Type B pancreatic cell (in vitro differentiated cells): ENCODE results near the gene CCDC80. TPM values are rescaled to one million over a fixed set of nuclear protein-coding genes. Genes with fewer than 3 reads are reported as not detected.

Experiments used
- DNase-seq: peaks from one replicate; pipeline ENCODE4 v3.0.0; 2021; ENCODE audit warnings: mixed read lengths; ENCODE audit not compliant: unreplicated experiment; ENCODE audit errors: extremely low spot score
- H3K27ac Mint-ChIP-seq: 2 replicates; pipeline ENCODE4 v1.8.0; 2021; ENCODE audit warnings: mild to moderate bottlenecking, mixed read lengths
- H3K27me3 Mint-ChIP-seq: 2 replicates; pipeline ENCODE4 v1.8.0; 2021; ENCODE audit warnings: mixed read lengths
- H3K36me3 Mint-ChIP-seq: 2 replicates; pipeline ENCODE4 v1.8.0; 2021; ENCODE audit warnings: mixed read lengths
- H3K4me1 Mint-ChIP-seq: one replicate; pipeline ENCODE4 v1.8.0; 2021; ENCODE audit warnings: mixed read lengths; ENCODE audit not compliant: unreplicated experiment
- H3K4me3 Mint-ChIP-seq: 2 replicates; pipeline ENCODE4 v1.8.0; 2021; ENCODE audit warnings: mild to moderate bottlenecking, mixed read lengths
- H3K9me3 Mint-ChIP-seq: 2 replicates; pipeline ENCODE4 v1.8.0; 2021; ENCODE audit warnings: mixed read lengths
- total RNA-seq: library from RNA; stranded (reverse); gene quantifications from 2 replicates; pipeline ENCODE4 v1.2.1, GENCODE V29; 2021; ENCODE audit warnings: low replicate concordance
- TF ChIP-seq, protein P1 (sequence below): fragments of 200-600 bp; sonication (generic); conservative IDR thresholded peaks from 2 replicates; pipeline ENCODE4 v1.5.0; 2021; ENCODE audit warnings: antibody characterized with exemption, mild to moderate bottlenecking

The CCDC80 gene
- total RNA-seq, 1 donor from 2014 or later = 174 TPM

DNA sequence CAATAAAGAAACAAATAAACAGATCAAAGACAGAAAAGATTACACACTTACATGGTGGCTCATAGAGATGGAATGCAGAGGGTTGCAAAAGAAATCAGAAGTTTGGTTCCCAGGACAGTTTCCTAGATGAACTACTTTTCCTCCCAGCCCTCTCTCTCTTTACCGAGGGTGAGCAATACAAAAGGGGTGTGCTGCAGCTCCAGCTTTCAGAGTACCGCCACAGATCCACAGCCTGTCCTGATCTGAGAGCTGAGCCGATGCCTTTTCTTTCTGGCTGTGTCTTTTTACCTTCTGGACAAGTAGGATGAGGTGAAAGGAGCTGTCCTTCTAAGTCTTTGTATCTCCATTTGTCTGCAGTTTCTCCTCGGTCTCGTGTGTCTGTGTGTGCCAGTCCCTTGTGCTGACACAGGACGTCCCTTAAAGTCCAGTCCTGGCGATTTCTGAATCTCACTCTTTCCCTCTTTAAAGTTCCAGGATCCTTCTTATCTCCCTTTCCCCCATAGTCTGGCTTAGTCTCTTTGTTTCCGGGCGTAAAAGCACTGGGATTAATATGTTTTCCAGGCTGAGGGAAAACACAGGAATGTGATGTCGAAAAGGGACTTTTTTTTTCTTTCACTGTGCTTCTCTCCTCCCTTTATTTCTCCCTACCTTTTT lies 540 bp downstream of the CCDC80 start:
- Mint-ChIP-seq H3K27me3 (no peaks in the 10 kb centered on the region), H3K36me3 (peaks cover 14% of the 10 kb centered on the region), H3K4me1 (peaks cover 34% of the 10 kb centered on the region), H3K4me3 (no peak overlapping the region), H3K27ac (no peak overlapping the region), H3K9me3 (peaks cover 3% of the 10 kb centered on the region)
- TF ChIP-seq, protein P1, sequence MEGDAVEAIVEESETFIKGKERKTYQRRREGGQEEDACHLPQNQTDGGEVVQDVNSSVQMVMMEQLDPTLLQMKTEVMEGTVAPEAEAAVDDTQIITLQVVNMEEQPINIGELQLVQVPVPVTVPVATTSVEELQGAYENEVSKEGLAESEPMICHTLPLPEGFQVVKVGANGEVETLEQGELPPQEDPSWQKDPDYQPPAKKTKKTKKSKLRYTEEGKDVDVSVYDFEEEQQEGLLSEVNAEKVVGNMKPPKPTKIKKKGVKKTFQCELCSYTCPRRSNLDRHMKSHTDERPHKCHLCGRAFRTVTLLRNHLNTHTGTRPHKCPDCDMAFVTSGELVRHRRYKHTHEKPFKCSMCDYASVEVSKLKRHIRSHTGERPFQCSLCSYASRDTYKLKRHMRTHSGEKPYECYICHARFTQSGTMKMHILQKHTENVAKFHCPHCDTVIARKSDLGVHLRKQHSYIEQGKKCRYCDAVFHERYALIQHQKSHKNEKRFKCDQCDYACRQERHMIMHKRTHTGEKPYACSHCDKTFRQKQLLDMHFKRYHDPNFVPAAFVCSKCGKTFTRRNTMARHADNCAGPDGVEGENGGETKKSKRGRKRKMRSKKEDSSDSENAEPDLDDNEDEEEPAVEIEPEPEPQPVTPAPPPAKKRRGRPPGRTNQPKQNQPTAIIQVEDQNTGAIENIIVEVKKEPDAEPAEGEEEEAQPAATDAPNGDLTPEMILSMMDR = no peak
- no peak for DNase-seq

DNA sequence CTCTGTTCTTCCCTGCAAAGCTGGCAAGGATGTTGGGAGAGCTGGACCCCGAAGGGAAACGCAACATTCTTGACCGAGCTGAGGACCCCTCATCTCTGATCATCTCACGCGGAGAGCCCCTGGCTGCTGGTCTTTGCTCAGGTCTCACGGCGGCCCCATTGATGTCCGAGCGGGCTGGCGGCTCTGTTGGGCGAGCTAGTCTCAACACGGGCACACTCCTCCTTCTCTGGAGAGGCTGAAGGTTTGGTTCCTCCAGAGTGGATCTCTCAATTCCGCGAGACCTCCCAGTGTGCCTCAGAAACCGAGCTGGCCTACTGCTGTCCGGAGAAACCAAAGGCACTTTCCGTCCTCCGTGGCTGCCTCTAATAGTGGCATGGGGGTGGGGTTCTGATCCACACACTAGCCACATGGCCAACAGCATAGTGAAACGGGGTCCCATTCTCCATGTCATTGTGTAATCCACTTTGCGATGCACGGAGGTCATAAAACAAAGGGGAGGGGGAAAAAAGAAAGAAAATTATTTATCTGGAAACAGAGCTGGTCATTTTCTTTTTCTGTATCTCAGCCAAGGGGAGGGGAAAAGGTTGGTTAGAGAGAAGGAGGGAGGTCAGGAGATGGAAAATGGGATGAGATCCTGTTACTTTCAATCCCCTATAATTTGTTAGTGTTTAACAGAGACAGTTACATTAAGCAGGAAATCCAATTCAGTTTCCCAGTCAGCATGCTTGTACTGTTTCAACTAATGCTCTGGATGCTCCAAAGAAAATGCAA lies 1.3 kb downstream of the CCDC80 start:
- TF ChIP-seq, protein P1 = no peak
- no peak overlapping the region for H3K27ac Mint-ChIP-seq
- no peak overlapping the region for H3K4me3 Mint-ChIP-seq
- DNase-seq = no peak
- H3K27me3 Mint-ChIP-seq = no peaks in the 10 kb centered on the region
- peaks cover 41% of the 10 kb centered on the region for H3K4me1 Mint-ChIP-seq
- H3K9me3 Mint-ChIP-seq = peaks cover 5% of the 10 kb centered on the region
- peaks cover 16% of the 10 kb centered on the region for H3K36me3 Mint-ChIP-seq

DNA sequence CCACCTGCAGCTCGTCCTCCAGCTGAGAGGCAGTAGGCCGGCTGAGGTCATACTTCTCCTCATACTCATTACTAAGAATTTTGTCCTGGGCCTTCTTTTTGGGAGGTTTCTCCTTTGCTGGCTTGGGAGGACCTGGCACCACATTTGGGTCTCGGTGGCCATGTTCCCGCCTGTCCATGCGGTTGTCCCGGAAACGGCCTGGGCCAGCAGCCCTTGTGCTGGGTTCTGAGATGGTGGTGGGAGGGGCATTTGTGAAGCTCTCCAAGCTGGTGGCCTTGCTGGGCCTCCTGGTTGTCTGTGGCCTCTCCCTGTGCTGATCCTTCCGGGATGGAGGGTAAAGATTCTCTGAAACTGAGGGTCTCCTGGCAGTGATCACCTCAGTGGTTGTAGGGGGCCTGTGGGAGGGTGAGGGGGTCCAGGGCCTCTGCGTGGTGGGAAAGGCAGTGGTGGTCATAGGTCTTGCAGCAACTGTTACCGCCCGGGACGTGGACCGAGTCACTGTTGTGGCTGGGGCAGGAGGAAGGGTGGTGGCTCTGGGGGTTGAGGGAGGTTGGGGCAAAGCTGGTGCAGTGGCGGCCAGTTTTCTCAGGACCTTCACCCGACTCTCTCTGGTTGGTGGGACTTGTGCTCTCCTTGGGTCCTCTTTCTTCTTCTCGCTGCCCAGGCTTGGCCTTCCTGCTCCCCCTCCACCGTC lies 2.5 kb downstream of the CCDC80 start:
- TF ChIP-seq, protein P1 = no peak
- Mint-ChIP-seq H3K27ac (no peak overlapping the region), H3K36me3 (peaks cover 16% of the 10 kb centered on the region), H3K27me3 (no peaks in the 10 kb centered on the region), H3K9me3 (peaks cover 5% of the 10 kb centered on the region), H3K4me1 (peaks cover 48% of the 10 kb centered on the region), H3K4me3 (peak overlapping the region; percentile 80)
- no peak for DNase-seq

DNA sequence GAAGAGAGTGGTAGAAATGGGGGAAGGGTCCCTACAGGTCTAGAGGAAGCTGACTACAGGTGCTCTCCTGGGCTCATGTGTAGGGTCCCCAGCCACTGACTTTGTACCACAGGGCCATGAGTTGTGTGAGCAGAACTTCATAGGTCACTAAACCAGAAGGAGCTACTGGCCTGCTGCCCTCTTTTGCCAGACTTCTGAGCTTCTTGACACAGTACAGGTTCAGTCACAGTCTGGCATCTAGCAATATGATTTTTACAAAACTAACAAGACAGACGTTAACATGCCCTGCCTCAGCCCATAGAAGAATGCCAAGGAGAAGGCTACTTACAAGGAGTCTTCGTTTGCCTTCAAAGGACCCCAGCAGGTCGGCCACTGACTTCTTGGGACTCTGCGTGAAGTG lies 3.2 kb downstream of the CCDC80 start:
- Mint-ChIP-seq H3K27me3 (no peaks in the 10 kb centered on the region), H3K27ac (no peak overlapping the region), H3K9me3 (peaks cover 5% of the 10 kb centered on the region), H3K36me3 (peaks cover 21% of the 10 kb centered on the region), H3K4me1 (peaks cover 48% of the 10 kb centered on the region), H3K4me3 (peak overlapping the region; percentile 80)
- no peak for DNase-seq
- TF ChIP-seq, protein P1 = no peak

DNA sequence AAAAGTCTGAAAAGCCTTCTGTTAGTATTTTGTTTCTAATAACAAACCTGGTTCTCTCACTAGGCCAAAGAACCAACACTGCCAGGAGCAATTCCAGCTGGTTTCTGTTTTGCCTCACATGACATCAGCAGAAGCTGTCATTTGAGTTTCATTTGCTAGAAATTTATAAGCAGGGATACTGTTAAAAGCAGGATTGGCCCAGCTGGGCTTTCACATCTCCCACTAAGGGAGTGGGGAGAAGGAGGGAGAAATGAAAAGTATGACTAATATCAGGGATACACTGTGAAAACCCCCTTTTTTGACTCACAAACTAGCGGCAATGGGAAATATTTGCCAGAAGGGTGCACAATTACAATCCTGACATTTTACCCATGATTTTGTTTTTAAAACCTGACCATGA lies 5.3 kb downstream of the CCDC80 start:
- TF ChIP-seq, protein P1 = no peak
- H3K36me3 Mint-ChIP-seq = peaks cover 25% of the 10 kb centered on the region
- peak overlapping the region; percentile 80 for H3K4me3 Mint-ChIP-seq
- DNase-seq = no peak
- H3K9me3 Mint-ChIP-seq = peaks cover 5% of the 10 kb centered on the region
- peak overlapping the region; percentile 91 for H3K27ac Mint-ChIP-seq
- H3K27me3 Mint-ChIP-seq = no peaks in the 10 kb centered on the region
- H3K4me1 Mint-ChIP-seq = peaks cover 48% of the 10 kb centered on the region
